HEK293 (cell line): ENCODE data around the gene GALNT13.

ENCODE experiments used
- CTCF ChIA-PET: fragments of 350-600 bp; formaldehyde crosslinking; extraction: SDS; loops from one replicate; lab custom pipeline; 2021; ENCODE audit warnings: antibody characterized with exemption; lab: Yijun Ruan, JAX
- POLR2A ChIA-PET: fragments of 300-600 bp; formaldehyde crosslinking; extraction: SDS; loops from one replicate; lab custom pipeline; 2020; ENCODE audit warnings: antibody characterized with exemption, inconsistent platforms; lab: Yijun Ruan, JAX
- H3K27ac ChIP-seq: fragments of 200-500 bp; sonication (Bioruptor generic); 2 replicates; pipeline ENCODE4 v1.5.1; 2014; ENCODE audit warnings: low read depth, low read length, control low read depth, inconsistent platforms; ENCODE audit errors: extremely low read depth
- H3K36me3 ChIP-seq, 2 experiments: fragments of 200-500 bp in 1 of 2; sonication (Bioruptor generic) in 1 of 2; 1 replicate in 1 of 2; 2 replicates in 1 of 2; pipeline ENCODE4 v1.5.1; 2014 to 2017; ENCODE audit warnings: inconsistent platforms in 2 of 2, low read length in 2 of 2; ENCODE audit not compliant: control insufficient read depth in 2 of 2, insufficient read depth in 1 of 2
- H3K4me1 ChIP-seq: fragments of 200-500 bp; sonication (Bioruptor generic); 2 replicates; pipeline ENCODE4 v1.5.1; 2014; ENCODE audit warnings: mild to moderate bottlenecking, low read length, inconsistent platforms; ENCODE audit not compliant: control insufficient read depth, insufficient read depth
- H3K4me3 ChIP-seq: 2 replicates; pipeline ENCODE4 v1.5.1; 2011; ENCODE audit warnings: low read depth, mild to moderate bottlenecking, control low read depth, low read length, moderate library complexity
- H3K9me3 ChIP-seq: fragments of 200-500 bp; sonication (Bioruptor generic); 2 replicates; pipeline ENCODE4 v1.5.1; 2014; ENCODE audit warnings: low read depth, low read length, inconsistent platforms; ENCODE audit not compliant: control insufficient read depth, insufficient read depth
- GLI4 ChIP-seq: fragments of 450-650 bp; formaldehyde crosslinking; IDR thresholded peaks from 2 replicates; pipeline ENCODE4 v1.5.1; 2016; ENCODE audit warnings: missing biosample characterization, missing genetic modification characterization
- SETDB1 ChIP-seq: IDR thresholded peaks from one replicate; pipeline ENCODE4 v1.6.1; 2017; ENCODE audit warnings: mild to moderate bottlenecking, low read length, moderate library complexity, mixed read lengths; ENCODE audit not compliant: insufficient read length
- SP7 ChIP-seq: fragments of 450-650 bp; formaldehyde crosslinking; IDR thresholded peaks from 2 replicates; pipeline ENCODE4 v1.5.1; 2016; ENCODE audit warnings: missing biosample characterization, missing genetic modification characterization
- YY2 ChIP-seq: fragments of 450-650 bp; formaldehyde crosslinking; IDR thresholded peaks from 2 replicates; pipeline ENCODE4 v1.5.1; 2016; ENCODE audit warnings: missing biosample characterization, missing genetic modification characterization
- ZNF132 ChIP-seq: fragments of 450-650 bp; formaldehyde crosslinking; IDR thresholded peaks from 2 replicates; pipeline ENCODE4 v1.5.1; 2017; ENCODE audit warnings: missing biosample characterization, missing genetic modification characterization, borderline replicate concordance
- ZNF350 ChIP-seq: fragments of 450-650 bp; formaldehyde crosslinking; IDR thresholded peaks from 2 replicates; pipeline ENCODE4 v1.5.0; 2017; ENCODE audit warnings: missing biosample characterization, mild to moderate bottlenecking, missing genetic modification characterization
- ZNF366 ChIP-seq: fragments of 450-650 bp; formaldehyde crosslinking; conservative IDR thresholded peaks from 2 replicates; pipeline ENCODE4 v1.5.1; 2016; ENCODE audit warnings: missing biosample characterization, missing genetic modification characterization
- ZNF433 ChIP-seq: fragments of 450-650 bp; formaldehyde crosslinking; IDR thresholded peaks from 2 replicates; pipeline ENCODE4 v1.5.1; 2016; ENCODE audit warnings: missing biosample characterization, missing genetic modification characterization, low read depth
- ZNF514 ChIP-seq: fragments of 450-650 bp; formaldehyde crosslinking; IDR thresholded peaks from 2 replicates; pipeline ENCODE4 v1.5.1; 2016; ENCODE audit warnings: missing biosample characterization, missing genetic modification characterization
- ZNF518A ChIP-seq: fragments of 450-650 bp; formaldehyde crosslinking; conservative IDR thresholded peaks from 2 replicates; pipeline ENCODE4 v1.5.1; 2016; ENCODE audit warnings: low read depth, missing biosample characterization, missing genetic modification characterization
- ZSCAN16 ChIP-seq: fragments of 450-650 bp; formaldehyde crosslinking; IDR thresholded peaks from 2 replicates; pipeline ENCODE4 v1.5.1; 2016; ENCODE audit warnings: missing biosample characterization, missing genetic modification characterization
- TF ChIP-seq, protein P1 (sequence below): fragments of 450-650 bp; formaldehyde crosslinking; IDR thresholded peaks from 2 replicates; pipeline ENCODE4 v1.5.1; 2017; ENCODE audit warnings: missing biosample characterization, missing genetic modification characterization
- TF ChIP-seq, protein P2 (sequence below): fragments of 450-650 bp; formaldehyde crosslinking; IDR thresholded peaks from 2 replicates; pipeline ENCODE4 v1.5.1; 2016; ENCODE audit warnings: missing biosample characterization, missing genetic modification characterization

The GALNT13 gene

GRCh38 chr2:154422251-154422650 lies 550.5 kb downstream of the GALNT13 start (continued):
- TF ChIP-seq ZNF518A (tag by site-specific recombination): no peak

- H3K36me3 ChIP-seq: no peaks in the 10 kb centered on the region
- no peaks in the 10 kb centered on the region for H3K9me3 ChIP-seq
- POLR2A ChIA-PET: no interaction called here
- H3K4me1 ChIP-seq: no peaks in the 10 kb centered on the region
- CTCF ChIA-PET: no interaction called here
- no peak overlapping the region for H3K4me3 ChIP-seq
- no peak overlapping the region for H3K27ac ChIP-seq
- no peak for TF ChIP-seq SETDB1
- TF ChIP-seq, all 188 proteins: peak for 0
Measured at GRCh38 chr2:154425994-154426393, 554.3 kb downstream of the GALNT13 start.

GRCh38 chr2:154427453-154427852 lies 555.7 kb downstream of the GALNT13 start:
- TF ChIP-seq ZNF350 (tag by site-specific recombination) (no peak), SP7 (no peak), ZSCAN16 (no peak), GLI4 (tag by site-specific recombination) (no peak), ZNF514 (tag by site-specific recombination) (no peak), ZNF132 (tag by site-specific recombination) (no peak), ZNF366 (tag by site-specific recombination) (no peak)
- TF ChIP-seq, protein P1, sequence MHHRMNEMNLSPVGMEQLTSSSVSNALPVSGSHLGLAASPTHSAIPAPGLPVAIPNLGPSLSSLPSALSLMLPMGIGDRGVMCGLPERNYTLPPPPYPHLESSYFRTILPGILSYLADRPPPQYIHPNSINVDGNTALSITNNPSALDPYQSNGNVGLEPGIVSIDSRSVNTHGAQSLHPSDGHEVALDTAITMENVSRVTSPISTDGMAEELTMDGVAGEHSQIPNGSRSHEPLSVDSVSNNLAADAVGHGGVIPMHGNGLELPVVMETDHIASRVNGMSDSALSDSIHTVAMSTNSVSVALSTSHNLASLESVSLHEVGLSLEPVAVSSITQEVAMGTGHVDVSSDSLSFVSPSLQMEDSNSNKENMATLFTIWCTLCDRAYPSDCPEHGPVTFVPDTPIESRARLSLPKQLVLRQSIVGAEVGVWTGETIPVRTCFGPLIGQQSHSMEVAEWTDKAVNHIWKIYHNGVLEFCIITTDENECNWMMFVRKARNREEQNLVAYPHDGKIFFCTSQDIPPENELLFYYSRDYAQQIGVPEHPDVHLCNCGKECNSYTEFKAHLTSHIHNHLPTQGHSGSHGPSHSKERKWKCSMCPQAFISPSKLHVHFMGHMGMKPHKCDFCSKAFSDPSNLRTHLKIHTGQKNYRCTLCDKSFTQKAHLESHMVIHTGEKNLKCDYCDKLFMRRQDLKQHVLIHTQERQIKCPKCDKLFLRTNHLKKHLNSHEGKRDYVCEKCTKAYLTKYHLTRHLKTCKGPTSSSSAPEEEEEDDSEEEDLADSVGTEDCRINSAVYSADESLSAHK (tag by site-specific recombination): no peak
- ChIA-PET POLR2A (no interaction called here), CTCF (no interaction called here)
- Histone ChIP-seq H3K4me1 (no peaks in the 10 kb centered on the region), H3K27ac (no peak overlapping the region), H3K4me3 (no peak overlapping the region), H3K9me3 (no peaks in the 10 kb centered on the region), H3K36me3 (no peaks in the 10 kb centered on the region)

DNA sequence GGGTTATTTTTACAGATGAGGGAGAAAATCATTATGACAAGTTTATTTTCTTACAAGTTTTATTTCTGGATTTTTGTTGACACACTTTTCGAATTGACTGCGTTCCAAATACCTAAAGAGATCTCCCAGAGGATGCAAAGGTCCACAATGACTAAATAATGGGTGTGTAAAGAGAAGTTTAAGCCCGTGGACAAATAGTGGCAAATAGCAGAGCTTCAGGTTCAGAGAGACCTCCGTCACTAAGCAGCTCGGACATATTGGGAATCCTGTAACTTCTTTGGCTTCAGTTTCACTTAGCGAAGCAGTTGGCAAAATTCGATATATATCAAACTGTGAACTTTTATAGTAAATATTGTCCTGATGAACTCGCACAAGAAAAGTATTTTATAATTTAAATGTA lies 556.3 kb downstream of the GALNT13 start:
- Histone ChIP-seq H3K9me3 (no peaks in the 10 kb centered on the region), H3K4me3 (no peak overlapping the region), H3K27ac (no peak overlapping the region), H3K36me3 (no peaks in the 10 kb centered on the region), H3K4me1 (no peaks in the 10 kb centered on the region)
- ChIA-PET CTCF (interaction anchor here (1.1 kb wide), 1 partner anchor 12 kb away, joined by 3 read pairs; no protein-coding TSS in a partner anchor), POLR2A (no interaction called here)
- TF ChIP-seq ZNF433 (tag by site-specific recombination): no peak
- TF ChIP-seq, protein P2, sequence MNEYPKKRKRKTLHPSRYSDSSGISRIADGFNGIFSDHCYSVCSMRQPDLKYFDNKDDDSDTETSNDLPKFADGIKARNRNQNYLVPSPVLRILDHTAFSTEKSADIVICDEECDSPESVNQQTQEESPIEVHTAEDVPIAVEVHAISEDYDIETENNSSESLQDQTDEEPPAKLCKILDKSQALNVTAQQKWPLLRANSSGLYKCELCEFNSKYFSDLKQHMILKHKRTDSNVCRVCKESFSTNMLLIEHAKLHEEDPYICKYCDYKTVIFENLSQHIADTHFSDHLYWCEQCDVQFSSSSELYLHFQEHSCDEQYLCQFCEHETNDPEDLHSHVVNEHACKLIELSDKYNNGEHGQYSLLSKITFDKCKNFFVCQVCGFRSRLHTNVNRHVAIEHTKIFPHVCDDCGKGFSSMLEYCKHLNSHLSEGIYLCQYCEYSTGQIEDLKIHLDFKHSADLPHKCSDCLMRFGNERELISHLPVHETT (tag by site-specific recombination): no peak
- TF ChIP-seq YY2 (tag by site-specific recombination): no peak
